LNCaP clone FGC (cell line): ENCODE data around the gene MYO1E.

Experiments used
- DNase-seq: peaks from one replicate; pipeline ENCODE4 v3.0.0-alpha.2; 2011; ENCODE audit warnings: low read depth
- H3K4me3 ChIP-seq: 2 replicates; pipeline ENCODE4 v1.5.1; 2011; ENCODE audit warnings: mild to moderate bottlenecking, low read depth, low read length, control low read depth
- CTCF ChIP-seq: IDR thresholded peaks from 2 replicates; pipeline ENCODE4 v1.5.1; 2012; ENCODE audit warnings: mild to moderate bottlenecking; ENCODE audit not compliant: control insufficient read depth, insufficient read depth; ENCODE audit errors: extremely low read depth

The MYO1E gene

GRCh38 chr15:59385171-59385570 lies 12.5 kb upstream of the MYO1E start:
- no peak for DNase-seq
- H3K4me3 ChIP-seq = no peak overlapping the region
- no peak for TF ChIP-seq CTCF

GRCh38 chr15:59384507-59384906 lies 11.8 kb upstream of the MYO1E start:
- no peak overlapping the region for H3K4me3 ChIP-seq
- DNase-seq = no peak
- no peak for TF ChIP-seq CTCF

- TF ChIP-seq CTCF = no peak
- H3K4me3 ChIP-seq = no peak overlapping the region
- no peak for DNase-seq
Measured at GRCh38 chr15:59380902-59381610, 8.4 kb upstream of the MYO1E start.

GRCh38 chr15:59379531-59379930 lies 6.9 kb upstream of the MYO1E start:
- no peak for DNase-seq
- H3K4me3 ChIP-seq = no peak overlapping the region
- TF ChIP-seq CTCF = no peak

- no peak for DNase-seq
- no peak overlapping the region for H3K4me3 ChIP-seq
- TF ChIP-seq CTCF = no peak
Measured at GRCh38 chr15:59378855-59379254, 6.2 kb upstream of the MYO1E start.

GRCh38 chr15:59377924-59378323 lies 5.3 kb upstream of the MYO1E start:
- DNase-seq = no peak
- no peak for TF ChIP-seq CTCF
- H3K4me3 ChIP-seq = no peak overlapping the region

- no peak for DNase-seq
- no peak overlapping the region for H3K4me3 ChIP-seq
- peak; percentile 33; the same call in 1 of the 2 replicates for TF ChIP-seq CTCF
Measured at GRCh38 chr15:59376733-59377132, 4.1 kb upstream of the MYO1E start.
